Islet precursor cell (in vitro differentiated cells): ENCODE results near the gene LEO1.
A peak's percentile ranks its signal among the peaks of the same experiment; 100 is the strongest.

Experiments
- DNase-seq: peaks from one replicate; pipeline ENCODE4 v3.0.0-alpha.2; 2018

Gene LEO1

DNA sequence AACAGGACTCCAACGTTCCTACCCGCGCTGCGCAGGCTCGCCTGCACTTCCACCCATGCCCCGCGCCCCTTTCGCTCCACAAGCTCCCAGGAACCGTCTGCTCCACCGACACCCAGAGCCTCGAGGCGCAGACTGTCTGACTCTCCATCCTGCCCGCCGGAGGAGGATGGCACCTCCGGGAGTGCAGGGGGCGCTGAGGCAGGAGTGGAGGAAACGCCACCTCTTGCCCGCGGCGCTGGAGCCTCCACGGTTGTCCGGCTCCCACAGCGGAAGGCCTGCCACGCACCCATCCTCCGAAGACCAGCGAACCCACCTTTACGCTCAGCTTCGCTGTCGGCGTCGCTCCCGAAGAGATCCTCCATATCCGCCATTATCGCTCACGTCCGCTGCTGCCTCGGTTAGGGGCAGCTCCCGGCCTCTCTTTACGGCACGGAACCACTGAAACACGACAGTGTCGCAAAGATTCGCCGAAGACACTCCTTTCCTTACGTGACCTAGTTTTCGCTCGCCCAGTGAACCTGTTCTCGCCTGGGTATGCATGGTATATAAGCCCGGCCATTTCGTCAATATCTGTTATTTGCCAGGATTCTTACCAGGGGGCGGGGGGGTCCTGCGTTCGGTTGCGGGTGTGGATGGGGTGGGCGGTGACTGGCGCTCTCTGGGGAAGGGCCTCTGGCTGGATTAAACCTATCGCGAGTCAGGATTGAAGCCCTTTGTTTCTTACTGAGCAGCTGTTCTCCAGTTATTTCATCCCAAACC is at the start of gene LEO1:
TSS of gene LEO1 (minus strand) at position 404 of the 759 bp plus-strand sequence. CDS start at position 371, 33 bp downstream.
- peak; percentile 96 for DNase-seq

- peak; percentile 62 for DNase-seq
Measured at GRCh38 chr15:52021128-52021671, 49.6 kb upstream of the LEO1 start.

DNA sequence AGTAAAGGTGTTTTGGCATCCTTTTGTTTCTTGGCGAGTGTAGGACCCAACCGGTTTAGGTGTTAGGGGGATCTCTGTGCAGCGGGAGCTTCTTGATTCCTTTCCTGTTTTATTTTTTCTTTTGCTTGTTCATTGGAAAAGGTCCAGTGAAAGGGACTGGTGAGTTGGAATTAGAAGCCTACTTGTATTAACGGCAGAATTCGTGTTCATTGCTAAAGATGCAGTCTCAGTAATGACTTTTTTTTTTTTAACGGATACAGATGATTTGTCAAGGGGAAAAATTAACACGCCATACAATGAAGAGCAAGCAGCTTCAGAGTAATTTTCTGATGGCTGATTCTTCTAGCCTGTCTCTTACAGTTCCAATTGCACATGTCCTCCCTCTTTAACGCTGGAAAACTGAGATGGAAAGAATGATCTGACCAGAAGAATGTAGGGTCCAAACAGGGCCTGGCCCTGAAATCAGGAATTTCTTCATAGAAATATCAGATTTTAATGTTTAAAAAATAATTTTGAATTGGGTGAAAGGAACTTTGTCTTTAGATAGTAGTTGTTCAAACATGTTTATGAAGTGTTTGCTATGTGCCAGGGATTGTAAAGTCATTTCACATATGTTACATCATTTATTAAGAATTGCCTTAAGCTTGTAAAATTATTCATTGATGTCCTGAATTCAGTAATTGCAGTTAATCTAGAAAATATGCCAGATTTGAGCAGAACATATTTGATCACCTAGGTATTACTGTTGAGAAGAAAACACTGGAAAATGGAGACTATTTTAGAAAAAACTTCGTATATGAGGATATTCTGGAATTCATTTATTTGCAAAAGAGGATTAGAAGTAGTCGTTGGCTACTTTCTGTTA is 48.9 kb upstream of the LEO1 start:
- DNase-seq: no peak

DNA sequence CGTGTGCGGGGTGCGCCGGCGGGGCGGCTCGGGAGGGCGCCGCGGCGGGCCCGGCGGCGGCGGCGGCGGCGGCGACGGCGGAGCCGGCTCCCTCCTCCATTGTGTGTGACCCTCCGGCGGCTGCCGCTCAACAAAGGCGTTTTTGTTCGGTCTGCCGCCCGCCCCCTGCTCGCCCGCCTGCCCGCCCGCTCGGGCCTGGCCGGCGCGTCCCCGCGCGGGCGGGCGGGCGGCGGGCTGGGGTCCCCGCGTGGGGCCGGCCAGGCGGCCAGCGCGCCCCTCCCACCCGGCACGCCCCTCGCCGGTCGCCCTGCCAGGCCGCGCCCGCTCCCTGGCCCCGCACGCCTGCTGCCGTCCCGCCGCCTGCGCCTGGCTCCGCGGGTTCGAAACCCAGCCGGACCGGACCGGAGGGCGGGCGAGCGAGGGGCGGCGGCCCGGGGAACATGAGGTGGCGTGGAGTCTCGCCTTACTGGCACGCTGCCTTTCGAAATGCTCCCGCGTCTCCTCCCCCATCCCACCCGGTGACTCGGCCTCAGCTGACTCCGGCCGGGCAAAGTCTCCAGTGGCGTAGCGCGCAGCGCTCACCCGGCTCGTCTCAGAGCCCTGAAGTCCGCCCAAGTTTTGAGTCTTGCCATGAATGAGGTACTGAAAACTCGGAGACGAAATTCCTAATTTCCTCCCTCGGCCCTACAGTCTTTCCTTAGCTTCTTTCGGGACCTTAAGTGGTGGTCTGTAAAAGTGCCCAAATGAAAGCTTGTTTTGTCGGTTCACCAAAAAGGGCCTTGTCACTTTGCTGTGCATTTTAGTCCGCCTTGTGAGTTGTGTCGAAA is 48.0 kb upstream of the LEO1 start:
- DNase-seq: peak; percentile 88

- DNase-seq: peak; percentile 96
Measured at GRCh38 chr15:52018693-52019393, 47.3 kb upstream of the LEO1 start, which contains the start of gene MAPK6. MAPK6 (plus strand) TSS chr15:52019219; CDS start chr15:52046461, 27,242 bp downstream.

DNA sequence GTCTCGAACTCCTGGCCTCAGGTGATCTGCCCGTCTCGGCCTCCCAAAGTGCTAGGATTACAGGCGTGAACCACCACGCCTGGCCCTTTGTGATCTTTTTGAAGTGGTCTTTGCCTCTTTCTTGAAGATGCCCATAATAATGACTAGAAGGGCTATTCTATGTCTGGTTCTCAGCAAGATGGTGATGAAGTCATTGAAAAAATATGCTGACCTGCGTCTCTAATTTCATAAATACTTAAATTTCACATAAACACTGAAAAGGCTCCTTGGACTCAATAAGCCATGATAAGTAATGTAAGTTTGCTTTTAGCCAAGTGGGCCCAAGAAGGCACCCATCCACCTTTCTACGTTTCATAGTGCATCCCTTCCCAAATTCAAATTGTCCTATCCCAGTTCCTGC is 46.7 kb upstream of the LEO1 start:
- no peak for DNase-seq

DNA sequence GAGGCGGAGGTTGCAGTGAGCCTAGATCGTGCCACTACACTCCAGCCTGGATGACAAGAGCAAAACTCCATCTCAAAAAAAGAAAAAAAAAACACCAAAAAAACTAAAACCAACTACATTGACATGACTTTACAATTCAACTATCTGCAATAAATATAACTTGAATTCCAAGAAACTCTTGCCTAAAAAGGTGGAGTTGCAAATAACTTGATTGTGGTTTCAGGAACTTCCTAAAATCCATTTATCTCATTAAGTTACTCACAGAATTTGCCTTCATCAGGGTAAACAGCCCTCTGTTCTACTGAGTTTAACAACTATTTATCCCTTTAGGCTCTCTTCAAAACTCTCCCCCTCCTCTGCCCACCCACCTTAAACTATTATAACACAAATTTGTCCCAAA is 44.7 kb upstream of the LEO1 start:
- no peak for DNase-seq

GRCh38 chr15:52014616-52015015 is 43.0 kb upstream of the LEO1 start:
- no peak for DNase-seq

DNA sequence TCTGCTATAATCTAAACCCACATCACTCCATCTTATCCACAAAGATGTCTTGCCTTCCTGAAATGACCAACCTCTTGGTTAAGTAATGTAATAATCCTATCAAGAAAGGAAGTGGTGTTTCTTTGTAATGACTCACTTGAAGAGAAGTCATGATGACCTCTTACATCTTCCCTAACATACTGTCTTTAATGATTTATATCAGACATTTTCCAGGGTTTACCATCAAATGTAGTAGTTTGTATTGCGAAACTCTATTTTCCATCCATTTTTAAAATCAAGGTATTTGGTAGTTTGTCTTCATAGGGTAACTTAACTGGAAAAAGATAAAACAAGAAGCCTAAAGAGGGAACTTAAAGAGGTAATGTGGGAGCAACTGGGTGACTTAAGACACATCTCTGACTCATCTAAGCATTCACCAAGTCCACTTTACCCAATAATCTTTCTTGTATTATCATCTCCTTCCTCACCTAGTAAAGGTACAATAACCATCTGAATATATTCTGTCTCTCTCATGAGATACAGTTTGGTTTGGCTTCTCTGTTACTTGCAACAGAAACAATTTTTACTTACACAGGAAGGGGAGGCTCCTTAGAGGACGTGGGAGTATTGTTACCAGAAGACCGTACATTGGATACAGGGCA is 41.7 kb upstream of the LEO1 start:
- no peak for DNase-seq

DNA sequence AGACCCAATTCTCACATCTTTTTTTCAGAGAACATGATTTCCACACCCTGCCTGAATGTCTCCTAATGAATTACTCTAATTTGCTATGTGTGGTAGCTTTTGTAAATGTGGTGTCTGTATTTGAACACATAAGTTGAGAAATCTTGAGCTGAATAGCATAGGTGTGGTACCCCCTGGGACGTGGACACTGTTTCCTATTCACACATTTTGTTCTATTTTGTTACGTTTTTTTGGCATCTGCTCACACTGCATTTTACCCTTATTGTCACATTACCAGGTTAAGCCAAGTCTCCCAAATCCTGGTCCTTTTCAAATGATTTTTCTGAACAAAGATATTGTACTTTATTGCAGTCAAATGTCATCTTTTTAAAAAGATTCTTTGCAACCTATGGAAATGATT is 40.6 kb upstream of the LEO1 start:
- DNase-seq: no peak

DNA sequence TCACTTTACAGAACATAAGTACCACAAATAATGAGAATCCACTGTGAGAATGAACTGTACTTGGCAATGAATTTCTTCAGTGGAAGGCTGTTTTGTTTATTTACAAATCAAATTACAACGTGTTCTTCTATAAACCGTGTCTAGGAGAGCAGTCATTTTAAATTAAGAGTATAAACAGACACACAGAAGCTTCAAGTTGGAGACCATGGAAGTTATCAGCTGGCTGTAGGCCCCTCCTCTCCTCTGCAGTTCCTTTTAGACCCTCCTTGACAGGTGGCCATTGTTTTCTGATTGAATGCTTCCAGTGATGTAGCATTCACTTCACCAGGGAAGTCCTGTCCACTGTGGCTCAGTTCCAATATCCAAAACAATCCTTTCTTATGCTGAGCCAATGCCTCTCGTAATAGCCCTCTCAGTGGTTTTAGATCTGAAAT is 40.1 kb upstream of the LEO1 start:
- DNase-seq: no peak

- DNase-seq: no peak
Measured at GRCh38 chr15:52010633-52011595, 39.3 kb upstream of the LEO1 start.

- DNase-seq: peak; percentile 63
Measured at GRCh38 chr15:52008698-52009434, 37.3 kb upstream of the LEO1 start.

GRCh38 chr15:52008359-52008697 is 36.8 kb upstream of the LEO1 start:
- no peak for DNase-seq

DNA sequence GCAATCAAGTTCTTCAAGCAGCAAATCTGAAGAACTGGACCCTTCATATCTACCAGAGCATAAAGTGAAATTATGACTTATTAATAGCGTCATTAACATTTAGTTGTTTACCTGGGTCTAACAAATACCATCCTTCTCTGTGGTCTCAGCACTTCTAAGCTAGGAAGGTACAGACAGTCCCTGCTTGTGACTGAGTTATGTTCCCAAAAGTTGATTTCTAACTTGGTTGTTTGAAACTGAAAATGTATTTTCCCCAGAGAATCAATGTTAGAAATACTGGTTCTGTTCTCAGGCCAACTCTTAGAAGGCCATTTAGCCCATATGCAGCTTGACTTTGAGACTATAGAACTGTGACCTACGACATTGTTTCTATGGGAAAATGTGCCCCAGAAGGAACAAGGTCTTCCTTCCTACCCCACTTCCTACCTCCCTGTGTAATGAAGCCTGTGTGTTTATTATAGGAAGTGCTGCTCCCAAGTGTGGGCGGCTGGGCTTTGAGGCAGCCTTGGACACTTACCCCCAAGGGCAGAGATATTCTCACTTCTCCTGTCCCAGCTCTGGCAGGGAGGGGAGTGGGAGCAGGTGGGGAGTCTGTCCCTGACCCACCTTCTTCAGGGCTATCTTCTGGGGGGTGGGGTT is 35.2 kb upstream of the LEO1 start:
- no peak for DNase-seq

GRCh38 chr15:52005748-52006701 is 34.4 kb upstream of the LEO1 start:
- DNase-seq: no peak

DNA sequence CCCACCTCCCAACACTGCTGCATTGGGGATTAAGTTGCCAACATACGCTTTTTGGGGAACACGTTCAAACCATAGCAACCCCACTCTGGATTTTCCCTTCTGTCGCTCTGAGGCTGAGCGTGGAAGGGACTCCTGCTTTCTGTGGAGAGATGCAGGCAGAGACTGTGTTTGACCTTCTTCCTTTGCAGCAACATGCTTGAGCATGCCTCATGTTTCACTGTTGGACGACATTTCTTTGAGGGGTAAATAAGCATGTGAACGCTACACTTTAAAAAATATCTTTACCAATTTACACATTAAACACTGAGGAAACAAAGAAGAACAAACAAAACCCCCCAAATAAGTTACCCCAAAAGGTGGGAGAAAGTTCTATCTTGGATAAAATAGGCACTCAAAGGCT is 33.2 kb upstream of the LEO1 start:
- DNase-seq: no peak

GRCh38 chr15:52003710-52004109 is 32.1 kb upstream of the LEO1 start:
- DNase-seq: no peak
